Uterus (tissue), 4 donors: ENCODE results near the gene TPO. TPM values are rescaled to one million over a fixed set of nuclear protein-coding genes. Genes with fewer than 3 reads are reported as not detected.

Source experiments
- DNase-seq, 2 donors: peaks; one replicate each; pipeline ENCODE4 v3.0.0-alpha.2; 2019 to 2020
- H3K27ac ChIP-seq, 2 donors: fragments of 200-600 bp; sonication (generic); 1 replicate in 1 of 2; 2 replicates in 1 of 2; pipeline ENCODE4 v1.5.1; 2016 to 2018
- H3K27me3 ChIP-seq, 2 donors: fragments of 200-600 bp; sonication (generic); one replicate each; pipeline ENCODE4 v1.5.1; 2018 to 2019; ENCODE audit warnings: control low read depth in 1 of 2
- H3K36me3 ChIP-seq, 2 donors: fragments of 200-600 bp; sonication (generic); one replicate each; pipeline ENCODE4 v1.5.1; 2019; ENCODE audit warnings: control low read depth in 1 of 2
- H3K4me1 ChIP-seq, 2 donors: fragments of 200-600 bp; sonication (generic); one replicate each; pipeline ENCODE4 v1.5.1; 2018 to 2019; ENCODE audit warnings: control low read depth in 1 of 2
- H3K4me3 ChIP-seq, 2 donors: fragments of 200-600 bp; sonication (generic); 1 replicate in 1 of 2; 2 replicates in 1 of 2; pipeline ENCODE4 v1.5.1; 2018 to 2019; ENCODE audit warnings: mild to moderate bottlenecking in 1 of 2
- H3K9me3 ChIP-seq, 2 donors: fragments of 200-600 bp; sonication (generic); one replicate each; pipeline ENCODE4 v1.5.1; 2019; ENCODE audit warnings: control low read depth in 1 of 2
- POLR2A ChIP-seq, 2 donors: fragments of 450-650 bp; IDR thresholded peaks; one replicate each; pipeline ENCODE4 v1.6.1; 2016; ENCODE audit warnings: antibody characterized with exemption in 2 of 2, mild to moderate bottlenecking in 1 of 2, moderate library complexity in 1 of 2
- intact Hi-C: fragments of 100-400 bp; cut with DNase I; formaldehyde crosslinking; loops from one replicate; pipeline ENCODE4 v1.15.1; 2023; ENCODE audit warnings: low total_unique reads
- total RNA-seq, 4 donors: library from RNA; depleted of rRNA in 3 of 4; stranded (reverse); fragments of >200 nt in 3 of 4; gene quantifications; one replicate each; pipeline versions ENCODE4 v1.1.0 to v1.2.4, GENCODE V29; 2014 to 2023
- TF ChIP-seq, protein P1 (sequence below), 4 experiments: fragments of 200-600 bp in 2 of 4; fragments of 450-650 bp in 2 of 4; sonication (generic) in 2 of 4; IDR thresholded peaks; one replicate each; pipeline ENCODE4 v1.5.1; 2016 to 2019; ENCODE audit warnings: antibody characterized with exemption in 4 of 4, mild to moderate bottlenecking in 2 of 4, moderate library complexity in 1 of 4
- donor health status: DM: yes; HTN: yes; CAD: no.

Gene TPO
- total RNA-seq, 4 donors from 2014 or later, result 4.4 TPM; not detected in 3

DNA sequence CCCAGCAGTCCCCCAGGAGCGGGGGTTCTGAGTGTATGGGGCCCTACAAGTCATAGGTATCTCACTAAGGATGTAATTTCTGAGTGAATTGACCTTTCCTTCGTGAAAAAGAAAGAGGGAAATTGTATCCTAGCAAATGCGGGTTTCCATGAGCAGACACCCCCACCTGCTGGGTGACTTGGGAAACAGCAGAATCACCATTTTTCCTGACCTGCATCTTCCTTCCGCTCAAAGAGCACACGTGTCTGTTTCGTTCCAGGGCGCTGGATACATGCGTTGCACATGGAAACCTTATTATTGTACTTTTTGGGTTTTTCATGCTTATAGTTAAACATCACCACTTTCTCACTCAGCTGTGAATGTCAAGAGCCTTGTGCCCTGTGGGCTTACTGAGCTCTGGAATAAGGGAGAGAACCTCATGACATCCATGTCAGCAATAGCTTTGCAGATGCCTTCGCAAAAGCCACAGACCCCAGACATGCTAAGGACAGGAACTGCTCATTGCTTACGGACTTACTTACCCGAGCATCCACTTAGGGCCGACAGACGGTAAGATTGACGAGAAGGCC is 132.8 kb downstream of the TPO start:
- no peaks in the 10 kb centered on the region for H3K36me3 ChIP-seq
- TF ChIP-seq POLR2A (IDR thresholded peaks at IDR 0.05), result no peak
- TF ChIP-seq, protein P1, sequence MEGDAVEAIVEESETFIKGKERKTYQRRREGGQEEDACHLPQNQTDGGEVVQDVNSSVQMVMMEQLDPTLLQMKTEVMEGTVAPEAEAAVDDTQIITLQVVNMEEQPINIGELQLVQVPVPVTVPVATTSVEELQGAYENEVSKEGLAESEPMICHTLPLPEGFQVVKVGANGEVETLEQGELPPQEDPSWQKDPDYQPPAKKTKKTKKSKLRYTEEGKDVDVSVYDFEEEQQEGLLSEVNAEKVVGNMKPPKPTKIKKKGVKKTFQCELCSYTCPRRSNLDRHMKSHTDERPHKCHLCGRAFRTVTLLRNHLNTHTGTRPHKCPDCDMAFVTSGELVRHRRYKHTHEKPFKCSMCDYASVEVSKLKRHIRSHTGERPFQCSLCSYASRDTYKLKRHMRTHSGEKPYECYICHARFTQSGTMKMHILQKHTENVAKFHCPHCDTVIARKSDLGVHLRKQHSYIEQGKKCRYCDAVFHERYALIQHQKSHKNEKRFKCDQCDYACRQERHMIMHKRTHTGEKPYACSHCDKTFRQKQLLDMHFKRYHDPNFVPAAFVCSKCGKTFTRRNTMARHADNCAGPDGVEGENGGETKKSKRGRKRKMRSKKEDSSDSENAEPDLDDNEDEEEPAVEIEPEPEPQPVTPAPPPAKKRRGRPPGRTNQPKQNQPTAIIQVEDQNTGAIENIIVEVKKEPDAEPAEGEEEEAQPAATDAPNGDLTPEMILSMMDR (IDR thresholded peaks at IDR 0.05), result peak; percentile 74 to 81 (median 77)
- no peaks in the 10 kb centered on the region for H3K4me1 ChIP-seq
- peak in 1 of 2 donors; percentile 48 for DNase-seq
- intact Hi-C loops, result no loop called here
- no peaks in the 10 kb centered on the region for H3K9me3 ChIP-seq
- no peak overlapping the region for H3K4me3 ChIP-seq
- no peaks in the 10 kb centered on the region for H3K27me3 ChIP-seq
- no peak overlapping the region for H3K27ac ChIP-seq

DNA sequence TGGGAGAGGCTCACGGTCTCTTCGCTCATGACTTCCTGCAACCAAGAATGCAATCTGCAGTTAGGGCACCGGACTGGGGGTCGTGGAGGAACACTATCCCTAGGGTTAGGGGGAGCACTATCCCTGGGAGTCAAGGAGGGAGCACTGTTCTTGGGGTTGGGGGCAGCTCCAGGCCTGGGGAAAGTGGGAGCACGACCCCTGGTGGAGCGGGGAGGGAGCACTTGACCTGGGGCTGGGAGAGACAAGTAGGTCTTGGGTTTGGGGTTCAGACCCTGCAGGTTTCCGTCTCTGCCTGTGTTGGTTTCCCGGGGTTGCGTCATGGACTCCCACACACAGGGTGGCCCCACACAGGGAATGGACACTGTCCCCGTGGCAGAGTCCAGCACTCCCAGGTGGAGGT is 133.6 kb downstream of the TPO start:
- intact Hi-C loops, result no loop called here
- DNase-seq, result no peak
- H3K4me3 ChIP-seq, result no peak overlapping the region

DNA sequence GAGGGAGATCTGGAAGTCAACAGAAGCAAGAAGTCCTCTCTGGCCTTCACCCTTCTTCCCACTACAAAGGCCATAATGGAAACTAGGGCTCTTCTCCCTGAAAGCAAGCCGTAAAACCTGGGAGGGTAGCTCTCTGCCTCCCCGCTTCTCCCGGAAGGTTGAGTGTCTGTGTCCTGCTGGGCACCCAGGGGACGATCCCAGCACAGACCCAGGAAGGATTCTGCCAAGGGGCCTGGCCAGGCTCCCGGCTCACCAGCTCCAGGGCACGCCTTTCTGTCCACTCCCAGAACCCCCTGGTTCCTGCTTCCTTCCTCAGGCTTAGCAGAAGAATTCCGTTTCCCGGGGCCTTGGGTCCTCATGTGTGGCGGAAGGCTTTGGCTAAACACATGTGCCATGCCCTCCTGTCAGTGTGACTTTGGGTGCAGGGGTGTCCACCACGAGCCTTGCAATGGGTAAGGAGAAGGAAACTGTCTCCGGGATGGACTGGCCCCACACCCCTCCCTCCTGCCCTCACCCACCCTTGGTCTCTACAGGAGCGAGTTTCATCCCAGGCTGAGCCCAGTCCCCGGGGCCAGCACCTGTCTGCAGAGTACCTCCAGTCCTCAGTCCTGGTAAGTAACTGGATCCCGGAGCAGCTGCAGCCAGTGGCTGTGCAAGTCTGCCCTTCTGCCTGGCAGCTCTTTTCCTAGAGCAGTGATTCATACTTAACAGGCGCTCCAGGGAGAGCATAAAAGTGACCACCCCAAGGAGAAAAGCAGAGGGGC is 135.8 kb downstream of the TPO start:
- DNase-seq, result no peak
- Histone ChIP-seq H3K4me1 (no peaks in the 10 kb centered on the region), H3K27ac (no peak overlapping the region), H3K9me3 (no peaks in the 10 kb centered on the region), H3K4me3 (no peak overlapping the region), H3K27me3 (no peaks in the 10 kb centered on the region), H3K36me3 (no peaks in the 10 kb centered on the region)
- TF ChIP-seq POLR2A (IDR thresholded peaks at IDR 0.05), result no peak
- TF ChIP-seq, protein P1 (IDR thresholded peaks at IDR 0.05), result no peak
- intact Hi-C loops, result no loop called here

More for the DNA sequence above, 133.6 kb downstream of the TPO start:
- H3K36me3 ChIP-seq, result no peaks in the 10 kb centered on the region
- no peaks in the 10 kb centered on the region for H3K9me3 ChIP-seq
- TF ChIP-seq, protein P1 (IDR thresholded peaks at IDR 0.05), result no peak
- no peak for TF ChIP-seq POLR2A (IDR thresholded peaks at IDR 0.05)
- no peaks in the 10 kb centered on the region for H3K27me3 ChIP-seq
- no peaks in the 10 kb centered on the region for H3K4me1 ChIP-seq
- H3K27ac ChIP-seq, result no peak overlapping the region

DNA sequence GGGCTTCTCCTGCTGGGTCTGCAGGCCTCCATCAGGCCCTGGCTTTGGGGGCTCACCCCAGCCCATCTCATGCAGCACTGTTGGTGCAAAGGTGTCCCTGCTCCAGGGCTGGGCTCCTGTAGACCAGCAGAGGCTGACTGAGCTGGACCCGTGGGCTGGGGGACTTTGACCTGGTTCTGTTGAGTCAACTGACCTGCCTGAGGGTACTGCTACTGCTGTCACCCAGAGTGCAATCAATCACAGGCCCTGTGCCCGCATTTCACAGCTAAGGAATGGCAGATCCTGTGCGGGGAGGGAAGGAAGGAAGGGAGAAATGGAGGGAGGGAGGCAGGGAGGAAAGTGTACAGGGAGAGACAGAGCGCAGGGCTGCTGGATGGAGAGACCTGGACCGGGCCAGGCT is 136.8 kb downstream of the TPO start:
- Histone ChIP-seq H3K9me3 (no peaks in the 10 kb centered on the region), H3K27ac (no peak overlapping the region), H3K4me3 (no peak overlapping the region), H3K27me3 (no peaks in the 10 kb centered on the region), H3K4me1 (no peaks in the 10 kb centered on the region), H3K36me3 (no peaks in the 10 kb centered on the region)
- no peak for DNase-seq
- intact Hi-C loops, result no loop called here
- TF ChIP-seq, protein P1 (IDR thresholded peaks at IDR 0.05), result no peak
- no peak for TF ChIP-seq POLR2A (IDR thresholded peaks at IDR 0.05)

DNA sequence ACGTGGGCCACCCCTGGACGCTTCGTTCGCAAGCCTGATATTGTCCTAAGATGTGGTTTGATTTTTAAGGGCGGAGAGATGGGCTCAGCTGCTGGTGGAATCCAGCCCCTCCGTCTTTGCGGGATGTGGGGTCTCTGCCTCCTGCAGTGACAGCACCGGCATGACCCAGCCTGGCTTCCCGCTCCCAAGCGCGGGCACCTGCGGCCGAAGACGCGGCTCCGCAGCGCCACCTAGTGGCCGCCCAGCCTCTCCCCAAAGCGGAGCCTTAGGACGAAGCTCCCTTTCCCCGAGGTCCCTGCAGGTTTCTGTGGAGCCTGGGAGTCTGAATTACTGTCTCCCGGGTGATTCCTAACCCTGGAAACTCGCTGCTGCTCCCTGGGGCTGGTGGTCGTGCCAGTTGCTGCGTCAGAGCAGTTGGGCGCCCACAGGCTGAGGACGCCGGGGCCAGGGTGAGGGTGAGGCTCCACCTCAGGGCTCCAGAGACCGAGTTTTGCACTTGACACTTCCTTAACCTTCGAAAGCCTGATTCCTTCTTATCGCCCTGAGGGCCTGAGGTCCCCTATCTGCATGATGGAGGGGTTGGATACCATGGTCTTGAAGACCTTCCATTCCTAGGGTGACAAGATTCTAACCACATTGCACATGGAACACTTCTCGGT is 137.5 kb downstream of the TPO start:
- no peaks in the 10 kb centered on the region for H3K27me3 ChIP-seq

More for the DNA sequence above, 137.5 kb downstream of the TPO start:
- TF ChIP-seq POLR2A (IDR thresholded peaks at IDR 0.05), result no peak
- TF ChIP-seq, protein P1 (IDR thresholded peaks at IDR 0.05), result peak; percentile 77 to 91 (median 88)
- H3K27ac ChIP-seq, result no peak overlapping the region
- no peak overlapping the region for H3K4me3 ChIP-seq
- H3K9me3 ChIP-seq, result no peaks in the 10 kb centered on the region
- DNase-seq, result peak; percentile 45 to 62
- intact Hi-C loops, result no loop called here
- H3K36me3 ChIP-seq, result no peaks in the 10 kb centered on the region
- no peaks in the 10 kb centered on the region for H3K4me1 ChIP-seq
